ENCODE data around the gene MMP25. TPM values are rescaled to one million over a fixed set of nuclear protein-coding genes. Genes with fewer than 3 reads are reported as not detected.
A peak's percentile ranks its signal among the peaks of the same experiment; 100 is the strongest.

Gene MMP25
- total and polyA plus RNA-seq, 8 donors, result 0.28 to 1.6 (median 1.0) TPM

DNA sequence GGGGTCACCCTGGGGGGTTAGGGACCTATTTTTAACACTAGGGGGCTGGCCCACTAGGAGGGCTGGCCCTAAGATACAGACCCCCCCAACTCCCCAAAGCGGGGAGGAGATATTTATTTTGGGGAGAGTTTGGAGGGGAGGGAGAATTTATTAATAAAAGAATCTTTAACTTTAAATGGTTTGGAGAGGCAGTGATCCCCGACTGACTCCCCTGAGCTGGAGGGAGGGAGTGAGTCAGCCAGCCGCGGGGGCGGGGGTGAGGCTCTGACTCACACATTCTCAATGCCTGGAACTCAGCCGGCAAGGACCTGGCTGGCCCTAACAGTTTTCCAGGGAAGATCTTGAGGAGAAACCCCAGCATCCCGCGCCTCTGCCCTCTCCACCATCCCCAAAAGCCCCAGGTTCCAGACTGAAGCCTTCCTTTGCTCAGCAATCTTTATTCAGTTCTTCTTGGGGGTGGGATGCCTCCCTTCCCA lies 24.1 kb upstream of the MMP25 start:
- Histone ChIP-seq H3K27ac (peak overlapping the region; percentile 97 to 100 (median 98)), H3K9me3 (no peaks in the 10 kb centered on the region), H3K27me3 (no peaks in the 10 kb centered on the region), H3K4me1 (peaks cover 15 to 32% (median 25%) of the 10 kb centered on the region in 3 donors), H3K36me3 (peaks cover 0 to 5% (median 3%) of the 10 kb centered on the region in 3 donors), H3K4me3 (peak overlapping the region in 3 of 4 donors; percentile 64 to 93 (median 87))
- WGBS, 2 donors, result 15 to 19% methylated on average over 8 of the region's 8 CpGs
- DNase-seq (peak; percentile 86 to 93 (median 91)), ATAC-seq (peak; percentile 36 to 62 (median 44)), FAIRE-seq (peak; percentile 17)
- intact Hi-C loops (cut with DNase I), result no loop called here
- no peak for TF ChIP-seq CTCF (IDR thresholded peaks at IDR 0.05)

GRCh38 chr16:3022684-3023414 lies 23.5 kb upstream of the MMP25 start:
- no peak for TF ChIP-seq CTCF (IDR thresholded peaks at IDR 0.05)
- peak overlapping the region; percentile 97 to 100 (median 98) for H3K27ac ChIP-seq
- no peaks in the 10 kb centered on the region for H3K9me3 ChIP-seq
- peak in 4 of 6 donors; percentile 51 to 76 (median 63) for DNase-seq
- FAIRE-seq, result no peak
- H3K4me1 ChIP-seq, result peaks cover 15 to 35% (median 26%) of the 10 kb centered on the region in 3 donors
- no peaks in the 10 kb centered on the region for H3K27me3 ChIP-seq
- WGBS, 2 donors, result 40 to 55% methylated on average over 7 to 8 of the region's 8 CpGs
- intact Hi-C loops (cut with DNase I), result no loop called here
- ATAC-seq, result peak in 1 of 4 donors; percentile 1
- H3K36me3 ChIP-seq, result peaks cover 0 to 5% (median 3%) of the 10 kb centered on the region in 3 donors
- peak overlapping the region in 3 of 4 donors; percentile 40 to 87 (median 42) for H3K4me3 ChIP-seq

DNA sequence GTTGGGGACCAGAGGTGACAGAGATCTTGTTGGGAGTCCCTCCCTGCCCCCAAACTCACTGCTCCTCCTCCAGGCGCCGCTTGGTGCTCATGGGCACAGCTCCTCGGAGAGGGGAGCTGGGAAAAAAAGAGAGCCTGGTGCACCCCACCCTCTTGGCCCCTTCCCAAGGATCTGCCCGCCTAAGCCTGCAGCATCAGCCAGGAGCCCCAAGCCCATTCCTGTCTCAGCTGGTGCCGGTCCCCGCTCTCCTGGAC lies 23.0 kb upstream of the MMP25 start:
- no peak for TF ChIP-seq CTCF (IDR thresholded peaks at IDR 0.05)
- WGBS, 2 donors, result 14 to 34% methylated on average over 6 of the region's 6 CpGs
- Histone ChIP-seq H3K27ac (peak overlapping the region; percentile 97 to 100 (median 98)), H3K9me3 (no peaks in the 10 kb centered on the region), H3K36me3 (peaks cover 0 to 5% (median 3%) of the 10 kb centered on the region in 3 donors), H3K4me1 (peaks cover 15 to 34% (median 28%) of the 10 kb centered on the region in 3 donors), H3K4me3 (peak overlapping the region; percentile 34 to 87 (median 41)), H3K27me3 (no peaks in the 10 kb centered on the region)
- FAIRE-seq (no peak), DNase-seq (peak in 4 of 6 donors; percentile 76 to 88 (median 78)), ATAC-seq (peak in 2 of 4 donors; percentile 0 to 4)
- intact Hi-C loops (cut with DNase I), result no loop called here

DNA sequence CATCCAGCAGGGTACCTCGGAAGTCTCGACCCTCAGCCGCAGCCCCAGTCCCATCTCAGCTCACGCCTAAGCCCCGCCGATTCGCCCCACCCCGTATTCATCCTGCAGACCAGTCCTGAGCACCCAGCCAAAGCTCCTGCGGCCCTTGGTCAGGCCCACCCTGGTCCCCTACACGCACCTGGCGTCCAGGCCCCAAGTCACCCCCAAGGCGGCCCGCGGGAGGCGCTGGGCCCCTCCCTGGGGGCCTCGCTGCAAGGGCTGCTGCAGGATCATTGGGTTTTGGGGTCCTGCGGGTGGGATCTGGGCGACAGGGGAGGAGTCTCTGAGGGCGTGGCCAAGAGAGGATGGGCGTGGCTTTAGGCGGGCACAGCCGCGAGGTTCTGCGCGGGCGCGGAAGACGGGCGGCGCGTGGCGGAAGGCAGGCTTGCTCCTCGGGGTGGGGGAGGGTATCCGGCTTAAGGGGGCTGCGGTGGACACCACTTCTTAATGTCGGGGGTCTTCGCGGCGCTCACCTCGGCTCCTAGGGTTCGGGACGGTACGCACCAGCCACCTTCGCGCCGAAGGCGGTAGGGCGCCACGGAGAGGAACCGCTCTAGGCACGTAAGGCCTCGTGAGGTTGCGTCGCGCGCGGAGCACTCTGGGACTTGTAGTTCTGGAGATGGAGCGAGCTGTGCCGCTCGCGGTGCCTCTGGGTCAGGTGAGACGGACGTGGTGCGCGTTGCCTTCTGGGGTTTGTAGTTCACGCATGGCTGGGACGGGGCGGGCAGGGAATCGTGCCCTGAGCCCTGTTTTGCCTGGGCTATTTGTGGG lies 22.5 kb upstream of the MMP25 start, which contains the start of the genes HCFC1R1 and THOC6:
Gene HCFC1R1 (minus strand): TSS at position 274 of the 810 bp plus-strand sequence. CDS start 1 bp downstream, at position 273.
Gene THOC6 (plus strand): TSS at position 367 of the 810 bp plus-strand sequence. CDS start 292 bp downstream, at position 659.
- intact Hi-C loops (cut with DNase I), result no loop called here
- ATAC-seq (peak; percentile 46 to 74 (median 67)), FAIRE-seq (no peak), DNase-seq (peak; percentile 96 to 99 (median 98))
- WGBS, 2 donors, result 1% methylated on average over 56 to 69 of the region's 69 CpGs
- H3K27ac ChIP-seq, result peak within 1 kb of the TSS; percentile 97 to 100 (median 98)
- no peaks in the 10 kb centered on the region for H3K9me3 ChIP-seq
- H3K27me3 ChIP-seq, result no peaks in the 10 kb centered on the region
- H3K36me3 ChIP-seq, result peaks cover 0 to 5% (median 3%) of the 10 kb centered on the region in 3 donors
- H3K4me1 ChIP-seq, result peaks cover 15 to 33% (median 28%) of the 10 kb centered on the region in 3 donors
- TF ChIP-seq CTCF (IDR thresholded peaks at IDR 0.05), result no peak
- H3K4me3 ChIP-seq, result peak within 1 kb of the TSS; percentile 34 to 87 (median 41)

All from pancreas (tissue), 10 donors.